NCI-H69 (cell line): ENCODE results near the gene ERC1.
A peak's percentile ranks its signal among the peaks of the same experiment; 100 is the strongest.
"Not testable (repeated sequence)": the region's sequence is repeated elsewhere in the genome, so short reads cannot be mapped to it uniquely, and the experiment has no call there.

ENCODE experiments used
- DNase-seq: peaks from one replicate; lab custom pipeline; 2025; lab: John Stamatoyannopoulos, UW

ERC1 gene

GRCh38 chr12:1130164-1130563 lies 139.1 kb downstream of the ERC1 start:
- peak; percentile 20 for DNase-seq

GRCh38 chr12:1130571-1130970 lies 139.5 kb downstream of the ERC1 start:
- no peak for DNase-seq

GRCh38 chr12:1131811-1132224 lies 140.8 kb downstream of the ERC1 start:
- DNase-seq, result peak; percentile 33

GRCh38 chr12:1132311-1132710 lies 141.3 kb downstream of the ERC1 start:
- DNase-seq, result no peak

- no peak for DNase-seq
These were observed 147.7 kb downstream of the ERC1 start for GRCh38 chr12:1138691-1139090.

GRCh38 chr12:1146758-1147157 lies 155.7 kb downstream of the ERC1 start:
- DNase-seq, result not testable (repeated sequence)

- no peak for DNase-seq
These were observed 156.8 kb downstream of the ERC1 start for GRCh38 chr12:1147821-1148220.

GRCh38 chr12:1157046-1157445 lies 166.0 kb downstream of the ERC1 start:
- DNase-seq, result no peak

- DNase-seq, result no peak
These were observed 170.2 kb downstream of the ERC1 start for GRCh38 chr12:1161197-1161596.

- peak; percentile 93 for DNase-seq
These were observed 171.2 kb downstream of the ERC1 start for GRCh38 chr12:1162081-1162760.

- no peak for DNase-seq
These were observed 176.8 kb downstream of the ERC1 start for GRCh38 chr12:1167784-1168183.

GRCh38 chr12:1170411-1170810 lies 179.4 kb downstream of the ERC1 start:
- peak; percentile 83 for DNase-seq

GRCh38 chr12:1171657-1172408 lies 180.8 kb downstream of the ERC1 start:
- peak; percentile 96 for DNase-seq

- DNase-seq, result peak; percentile 94
These were observed 183.0 kb downstream of the ERC1 start for GRCh38 chr12:1173781-1174617.

- DNase-seq, result peak; percentile 58
These were observed 183.6 kb downstream of the ERC1 start for GRCh38 chr12:1174659-1175058.

GRCh38 chr12:1176191-1176590 lies 185.2 kb downstream of the ERC1 start:
- DNase-seq, result no peak

GRCh38 chr12:1179128-1179527 lies 188.1 kb downstream of the ERC1 start:
- DNase-seq, result no peak

- DNase-seq, result no peak
These were observed 191.0 kb downstream of the ERC1 start for GRCh38 chr12:1182069-1182468.

GRCh38 chr12:1184402-1184801 lies 193.4 kb downstream of the ERC1 start:
- DNase-seq, result no peak

GRCh38 chr12:1185460-1186182 lies 194.6 kb downstream of the ERC1 start:
- DNase-seq, result no peak

GRCh38 chr12:1186298-1186697 lies 195.3 kb downstream of the ERC1 start:
- no peak for DNase-seq

- no peak for DNase-seq
These were observed 197.0 kb downstream of the ERC1 start for GRCh38 chr12:1188016-1188415.
